Sigmoid colon (tissue), 4 donors: ENCODE measurements around the gene AFAP1.

Source experiments
- POLR2A ChIP-seq, 2 donors: fragments of 450-650 bp; IDR thresholded peaks; one replicate each; pipeline ENCODE4 v1.6.1; 2016; ENCODE audit warnings: antibody characterized with exemption in 2 of 2, mild to moderate bottlenecking in 2 of 2, moderate library complexity in 2 of 2
- POLR2AphosphoS5 ChIP-seq, 4 donors: sonication (generic); formaldehyde crosslinking; IDR thresholded peaks; one replicate each; pipeline ENCODE4 v1.6.1; 2017; ENCODE audit warnings: antibody characterized with exemption in 4 of 4
- TF ChIP-seq, protein P1 (sequence below), 4 experiments: fragments of 450-650 bp in 3 of 4; fragments of 200-600 bp in 1 of 4; IDR thresholded peaks; one replicate each; pipeline ENCODE4 v1.5.1; 2016 to 2019; ENCODE audit warnings: antibody characterized with exemption in 4 of 4, mild to moderate bottlenecking in 3 of 4, moderate library complexity in 2 of 4

DNA sequence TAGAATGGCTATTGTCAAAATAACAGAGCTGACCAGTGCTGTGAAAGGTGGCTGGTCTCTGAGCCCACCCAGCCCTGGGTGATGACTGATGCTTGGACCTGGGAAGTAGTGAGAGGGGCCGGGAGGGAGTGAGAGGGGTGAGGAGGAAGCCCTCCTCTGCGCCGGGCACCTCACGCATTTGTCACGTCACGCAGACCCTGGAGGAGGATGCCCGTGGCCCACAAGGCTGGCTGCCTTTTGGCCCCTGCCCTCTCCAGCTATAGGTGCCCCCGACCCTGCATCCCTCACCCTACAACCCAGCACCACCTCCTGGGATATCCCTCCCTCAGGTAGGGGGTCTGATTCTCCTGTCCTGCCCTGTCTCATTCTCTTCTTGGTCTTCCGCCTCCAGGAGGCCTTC, 207.4 kb downstream of the AFAP1 start:
- TF ChIP-seq, protein P1, sequence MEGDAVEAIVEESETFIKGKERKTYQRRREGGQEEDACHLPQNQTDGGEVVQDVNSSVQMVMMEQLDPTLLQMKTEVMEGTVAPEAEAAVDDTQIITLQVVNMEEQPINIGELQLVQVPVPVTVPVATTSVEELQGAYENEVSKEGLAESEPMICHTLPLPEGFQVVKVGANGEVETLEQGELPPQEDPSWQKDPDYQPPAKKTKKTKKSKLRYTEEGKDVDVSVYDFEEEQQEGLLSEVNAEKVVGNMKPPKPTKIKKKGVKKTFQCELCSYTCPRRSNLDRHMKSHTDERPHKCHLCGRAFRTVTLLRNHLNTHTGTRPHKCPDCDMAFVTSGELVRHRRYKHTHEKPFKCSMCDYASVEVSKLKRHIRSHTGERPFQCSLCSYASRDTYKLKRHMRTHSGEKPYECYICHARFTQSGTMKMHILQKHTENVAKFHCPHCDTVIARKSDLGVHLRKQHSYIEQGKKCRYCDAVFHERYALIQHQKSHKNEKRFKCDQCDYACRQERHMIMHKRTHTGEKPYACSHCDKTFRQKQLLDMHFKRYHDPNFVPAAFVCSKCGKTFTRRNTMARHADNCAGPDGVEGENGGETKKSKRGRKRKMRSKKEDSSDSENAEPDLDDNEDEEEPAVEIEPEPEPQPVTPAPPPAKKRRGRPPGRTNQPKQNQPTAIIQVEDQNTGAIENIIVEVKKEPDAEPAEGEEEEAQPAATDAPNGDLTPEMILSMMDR (IDR thresholded peaks at IDR 0.05) = no peak
- no peak for TF ChIP-seq POLR2A (IDR thresholded peaks at IDR 0.05)
- TF ChIP-seq POLR2AphosphoS5 (IDR thresholded peaks at IDR 0.05) = no peak
